Fibroblast of the aortic adventitia (primary cell): ENCODE measurements around the gene MGAT5. TPM values are rescaled to one million over a fixed set of nuclear protein-coding genes. Genes with fewer than 3 reads are reported as not detected.

Experiments
- DNase-seq: peaks from one replicate; pipeline ENCODE4 v3.0.0-alpha.2; 2010; ENCODE audit warnings: low read depth
- H3K4me3 ChIP-seq: 2 replicates; pipeline ENCODE4 v1.5.1; 2011; ENCODE audit warnings: low read depth, mild to moderate bottlenecking, control low read depth, low read length, moderate library complexity
- CTCF ChIP-seq: IDR thresholded peaks from 2 replicates; pipeline ENCODE4 v1.5.1; 2011; ENCODE audit warnings: mild to moderate bottlenecking, low read length, control low read depth, inconsistent platforms; ENCODE audit not compliant: insufficient read depth
- total RNA-seq: library from RNA; depleted of rRNA; stranded (reverse); fragments of >200 nt; gene quantifications from 2 replicates; pipeline ENCODE4 v1.2.3, GENCODE V29; 2012; ENCODE audit warnings: low replicate concordance

MGAT5 gene
- total RNA-seq, 1 donor, result 46.5 TPM

GRCh38 chr2:134461511-134461910, 207.6 kb downstream of the MGAT5 start:
- TF ChIP-seq CTCF, result no peak
- H3K4me3 ChIP-seq, result no peak overlapping the region
- peak; percentile 6 for DNase-seq

- no peak for DNase-seq
- no peak overlapping the region for H3K4me3 ChIP-seq
- no peak for TF ChIP-seq CTCF
These were observed 208.4 kb downstream of the MGAT5 start for GRCh38 chr2:134462275-134462674.

- TF ChIP-seq CTCF, result no peak
- H3K4me3 ChIP-seq, result no peak overlapping the region
- no peak for DNase-seq
These were observed 209.2 kb downstream of the MGAT5 start for GRCh38 chr2:134462791-134463698.

- DNase-seq, result no peak
- TF ChIP-seq CTCF, result no peak
- H3K4me3 ChIP-seq, result no peak overlapping the region
These were observed 209.8 kb downstream of the MGAT5 start for GRCh38 chr2:134463699-134464022.

- H3K4me3 ChIP-seq, result no peak overlapping the region
- TF ChIP-seq CTCF, result no peak
- no peak for DNase-seq
These were observed 211.6 kb downstream of the MGAT5 start for GRCh38 chr2:134465228-134466105.

GRCh38 chr2:134466141-134466540, 212.3 kb downstream of the MGAT5 start:
- DNase-seq, result peak; percentile 11
- H3K4me3 ChIP-seq, result no peak overlapping the region
- peak; percentile 16 for TF ChIP-seq CTCF
